ENCODE results near the gene WIPF1.

The WIPF1 gene

GRCh38 chr2:174605687-174606086, 8.1 kb upstream of the WIPF1 start:
- TF ChIP-seq CTCF (IDR thresholded peaks at IDR 0.05; ENCODE audit: low read depth, low read length): peak; percentile 73
- peak; percentile 57 for DNase-seq (ENCODE audit: low read depth, low spot score)

GRCh38 chr2:174603280-174603679, 5.7 kb upstream of the WIPF1 start:
- TF ChIP-seq CTCF (IDR thresholded peaks at IDR 0.05; ENCODE audit: low read depth, low read length): peak; percentile 60
- no peak overlapping the region for H3K4me3 ChIP-seq (ENCODE audit: low read depth, low read length)
- DNase-seq (ENCODE audit: low read depth, low spot score): peak; percentile 58
- in situ Hi-C loops (cut with HindIII; ENCODE audit: low sequenced_read_pairs): no loop called here

More at GRCh38 chr2:174605687-174606086, 8.1 kb upstream of the WIPF1 start:
- in situ Hi-C loops (cut with HindIII; ENCODE audit: low sequenced_read_pairs): no loop called here
- H3K4me3 ChIP-seq (ENCODE audit: low read depth, low read length): no peak overlapping the region

GRCh38 chr2:174602745-174603144, 5.1 kb upstream of the WIPF1 start:
- no peak for TF ChIP-seq CTCF (IDR thresholded peaks at IDR 0.05; ENCODE audit: low read depth, low read length)
- DNase-seq (ENCODE audit: low read depth, low spot score): no peak
- in situ Hi-C loops (cut with HindIII; ENCODE audit: low sequenced_read_pairs): no loop called here
- no peak overlapping the region for H3K4me3 ChIP-seq (ENCODE audit: low read depth, low read length)

GRCh38 chr2:174600349-174600748, 2.7 kb upstream of the WIPF1 start:
- no peak overlapping the region for H3K4me3 ChIP-seq (ENCODE audit: low read depth, low read length)
- TF ChIP-seq CTCF (IDR thresholded peaks at IDR 0.05; ENCODE audit: low read depth, low read length): no peak
- DNase-seq (ENCODE audit: low read depth, low spot score): no peak
- in situ Hi-C loops (cut with HindIII; ENCODE audit: low sequenced_read_pairs): no loop called here

- in situ Hi-C loops (cut with HindIII; ENCODE audit: low sequenced_read_pairs): no loop called here
- no peak for TF ChIP-seq CTCF (IDR thresholded peaks at IDR 0.05; ENCODE audit: low read depth, low read length)
- no peak for DNase-seq (ENCODE audit: low read depth, low spot score)
- no peak overlapping the region for H3K4me3 ChIP-seq (ENCODE audit: low read depth, low read length)
Observed at GRCh38 chr2:174599310-174599921, 1.8 kb upstream of the WIPF1 start.

- no peak for DNase-seq (ENCODE audit: low read depth, low spot score)
- H3K4me3 ChIP-seq (ENCODE audit: low read depth, low read length): no peak overlapping the region
- in situ Hi-C loops (cut with HindIII; ENCODE audit: low sequenced_read_pairs): no loop called here
- TF ChIP-seq CTCF (IDR thresholded peaks at IDR 0.05; ENCODE audit: low read depth, low read length): no peak
Observed at GRCh38 chr2:174597009-174597344, 627 bp downstream of the WIPF1 start.
